GM21619 (cell line): ENCODE results near the gene PRKRIP1.
"Not testable (repeated sequence)": the region's sequence is repeated elsewhere in the genome, so short reads cannot be mapped to it uniquely, and the experiment has no call there.

Experiments
- ATAC-seq: cut with Tn5 transposase; IDR thresholded peaks from one replicate; pipeline ENCODE4 v1.9.1; 2021; ENCODE audit not compliant: unreplicated experiment

Gene PRKRIP1

DNA sequence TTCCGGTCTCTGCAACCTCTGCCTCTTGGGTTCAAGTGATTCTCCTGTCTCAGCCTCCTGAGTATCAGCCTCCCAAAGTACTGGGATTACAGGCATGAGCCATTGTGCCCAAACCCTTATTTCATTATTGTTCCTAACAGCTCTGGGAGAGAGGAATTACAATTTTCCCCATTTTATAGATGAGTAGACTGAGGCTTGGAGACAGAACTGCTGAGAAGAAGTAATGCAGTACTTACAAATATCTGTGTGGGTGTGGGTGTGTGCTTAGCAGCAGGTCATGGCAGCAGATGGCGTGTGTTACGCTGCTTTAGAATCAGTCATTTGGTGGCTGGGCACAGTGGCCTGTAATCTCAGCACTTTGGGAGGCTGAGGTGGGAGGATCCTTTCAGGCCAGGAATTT, 7.4 kb downstream of the PRKRIP1 start:
- ATAC-seq, result no peak

DNA sequence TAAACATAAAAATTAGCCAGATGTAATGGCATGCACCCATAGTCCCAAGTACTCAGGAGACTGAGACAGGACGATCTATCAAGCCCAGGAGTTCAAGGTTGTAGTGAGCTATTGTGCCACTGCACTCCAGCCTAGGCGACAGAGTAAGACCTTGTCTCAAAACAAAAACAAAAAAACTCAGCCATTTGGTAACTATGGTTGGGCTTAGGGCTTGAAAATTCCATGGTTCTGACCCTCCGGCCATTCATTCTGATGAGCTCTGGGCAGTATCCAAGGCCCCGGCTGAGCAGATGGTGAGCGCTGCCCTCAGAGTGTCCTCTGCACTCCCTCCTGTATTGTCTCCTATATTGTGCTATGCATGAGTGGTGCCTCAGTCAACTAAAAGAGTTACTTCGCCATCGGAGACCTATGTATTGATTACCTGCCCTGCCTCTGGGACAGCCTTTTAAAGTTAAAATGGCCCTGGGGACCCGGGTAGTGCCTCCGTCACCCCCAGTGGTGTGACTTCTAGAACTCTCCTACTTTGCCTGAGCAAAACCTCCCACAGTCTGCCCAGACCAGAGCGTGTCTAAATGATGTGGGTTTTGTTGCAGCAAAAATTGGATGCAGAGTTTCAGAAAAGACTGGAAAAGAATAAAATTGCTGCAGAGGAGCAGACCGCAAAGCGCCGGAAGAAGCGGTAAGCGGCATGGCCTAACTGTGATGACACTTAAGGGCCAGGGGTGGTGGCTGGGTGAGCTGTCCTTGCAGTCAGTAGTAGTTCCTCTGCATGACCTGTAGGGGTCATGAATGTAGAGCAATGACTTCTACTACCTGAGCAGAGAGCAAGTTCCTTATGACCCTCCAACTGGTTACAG, 8.1 kb downstream of the PRKRIP1 start:
- peak; percentile 83 for ATAC-seq

- not testable (repeated sequence) for ATAC-seq
Observed at GRCh38 chr7:102404862-102405188, 8.7 kb downstream of the PRKRIP1 start.

DNA sequence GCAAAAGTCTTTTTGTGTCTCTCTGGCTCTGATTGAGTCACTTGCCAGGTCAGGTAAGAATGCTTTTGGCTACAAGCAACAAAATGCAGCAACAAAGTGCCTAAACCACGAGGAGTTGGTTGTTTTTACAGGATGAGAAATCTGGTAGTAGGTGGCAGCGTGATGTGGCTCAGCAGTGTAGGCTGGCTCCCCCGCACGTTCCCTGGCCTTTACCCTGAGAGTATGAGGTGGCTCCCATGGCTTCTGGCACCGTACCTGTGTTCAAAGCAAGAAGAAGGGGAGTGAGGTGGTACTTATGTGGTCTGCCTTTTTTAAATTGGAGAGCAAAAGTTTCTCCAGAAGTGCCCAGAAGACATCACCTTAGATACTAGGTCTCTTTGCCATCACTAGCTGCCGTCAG, 11.7 kb downstream of the PRKRIP1 start:
- ATAC-seq, result peak; percentile 6

GRCh38 chr7:102408530-102408929, 12.4 kb downstream of the PRKRIP1 start:
- ATAC-seq, result peak; percentile 62

DNA sequence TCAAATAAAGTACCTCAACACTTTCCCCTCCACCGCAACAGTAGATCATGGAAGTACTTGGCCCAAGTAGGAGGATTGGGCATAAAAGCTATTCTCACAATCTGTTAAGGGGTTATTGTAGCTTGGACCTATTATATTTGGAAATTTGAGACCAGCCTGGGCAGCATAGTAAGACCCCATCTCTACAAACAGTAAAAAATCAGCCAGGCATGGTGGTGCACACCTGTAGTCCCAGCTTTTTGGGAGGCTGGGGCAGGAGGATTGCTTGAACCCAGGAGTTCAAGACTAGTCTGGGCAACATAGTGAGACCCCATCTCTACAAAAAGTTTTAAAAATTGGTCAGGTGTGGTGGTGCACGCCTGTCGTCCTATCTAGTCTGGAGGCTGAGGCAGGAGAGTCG, 13.2 kb downstream of the PRKRIP1 start:
- no peak for ATAC-seq

DNA sequence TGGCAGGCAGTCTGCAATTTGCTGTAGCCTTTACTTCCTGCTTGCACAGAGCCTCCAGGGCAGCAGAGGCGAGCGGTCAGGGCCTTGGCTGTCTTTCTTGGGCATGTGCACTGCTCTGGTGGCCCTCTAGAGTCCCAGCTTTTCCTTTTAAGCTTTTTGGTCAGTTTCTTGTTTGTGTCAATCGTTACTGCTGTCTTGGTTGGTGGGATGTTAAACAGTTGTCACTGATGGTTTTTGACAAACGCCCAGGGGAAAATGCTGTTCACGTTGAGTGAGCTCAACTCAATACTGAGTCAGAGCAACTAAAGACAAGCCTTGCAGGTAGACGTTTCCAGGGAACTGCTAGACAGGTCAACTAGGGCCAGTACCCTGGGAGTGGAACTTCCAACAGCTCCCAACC, 14.0 kb downstream of the PRKRIP1 start:
- ATAC-seq, result no peak

GRCh38 chr7:102410918-102411317, 14.8 kb downstream of the PRKRIP1 start:
- no peak for ATAC-seq

DNA sequence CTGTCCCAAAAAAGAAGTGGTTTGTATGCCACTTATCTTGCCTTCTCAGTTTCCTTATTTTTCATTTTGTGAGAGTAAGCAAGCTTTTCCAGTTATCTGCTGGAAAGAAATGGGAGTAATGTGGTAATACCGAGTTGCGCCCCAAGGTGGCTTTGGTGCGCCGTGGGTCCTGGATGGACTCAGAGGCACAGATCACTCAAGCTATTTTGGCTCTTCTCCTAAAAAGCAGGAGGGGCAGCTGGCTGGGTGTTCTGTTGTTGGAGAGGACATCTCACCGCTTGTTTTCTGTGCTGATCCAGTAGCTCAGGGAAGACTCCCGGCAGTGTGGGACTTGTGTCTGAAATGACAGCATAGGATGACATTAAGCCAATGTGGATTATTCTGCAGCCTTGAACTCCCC, 16.4 kb downstream of the PRKRIP1 start:
- ATAC-seq, result no peak

DNA sequence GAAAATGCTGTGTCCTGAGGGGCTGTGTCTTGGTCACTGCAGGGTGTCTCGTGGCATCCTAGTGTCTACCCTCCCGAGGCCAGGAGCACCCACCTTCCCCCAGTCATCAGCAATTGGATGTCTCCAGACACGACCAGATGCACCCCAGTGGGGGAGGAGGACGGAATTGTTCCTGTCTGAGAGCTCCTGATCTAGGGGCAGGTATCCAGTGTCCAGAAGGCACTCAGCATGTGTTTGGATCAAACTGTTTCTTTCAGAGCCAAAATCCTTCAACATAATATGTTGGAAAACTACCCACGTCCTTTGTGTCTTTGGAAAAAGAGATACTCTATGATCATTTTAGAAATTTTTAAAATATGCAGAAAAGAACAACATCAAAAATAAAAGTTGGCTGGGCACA, 16.9 kb downstream of the PRKRIP1 start:
- ATAC-seq, result no peak

GRCh38 chr7:102413611-102414010, 17.4 kb downstream of the PRKRIP1 start:
- ATAC-seq, result no peak

- ATAC-seq, result peak; percentile 42
Observed at GRCh38 chr7:102415685-102416225, 19.6 kb downstream of the PRKRIP1 start.

- no peak for ATAC-seq
Observed at GRCh38 chr7:102416406-102416805, 20.2 kb downstream of the PRKRIP1 start.

DNA sequence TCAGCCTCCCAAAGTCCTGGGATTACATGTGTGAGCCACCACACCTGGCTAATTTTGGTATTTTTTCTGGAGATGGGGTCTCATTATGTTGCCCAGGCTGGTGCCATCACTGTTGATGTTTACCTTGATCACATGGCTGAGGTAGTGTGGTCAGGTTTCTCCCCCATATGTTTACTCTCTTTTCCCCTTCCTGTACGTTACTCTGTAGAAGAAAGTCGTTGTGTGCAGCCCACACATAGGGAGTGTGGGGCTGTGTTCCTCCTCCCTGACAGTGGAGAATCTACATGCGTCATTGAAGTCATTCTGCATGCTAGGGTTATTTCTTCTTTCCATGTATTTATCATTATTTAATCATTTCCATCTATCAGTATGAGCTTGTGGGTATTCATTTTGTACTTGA, 20.9 kb downstream of the PRKRIP1 start:
- ATAC-seq, result no peak

DNA sequence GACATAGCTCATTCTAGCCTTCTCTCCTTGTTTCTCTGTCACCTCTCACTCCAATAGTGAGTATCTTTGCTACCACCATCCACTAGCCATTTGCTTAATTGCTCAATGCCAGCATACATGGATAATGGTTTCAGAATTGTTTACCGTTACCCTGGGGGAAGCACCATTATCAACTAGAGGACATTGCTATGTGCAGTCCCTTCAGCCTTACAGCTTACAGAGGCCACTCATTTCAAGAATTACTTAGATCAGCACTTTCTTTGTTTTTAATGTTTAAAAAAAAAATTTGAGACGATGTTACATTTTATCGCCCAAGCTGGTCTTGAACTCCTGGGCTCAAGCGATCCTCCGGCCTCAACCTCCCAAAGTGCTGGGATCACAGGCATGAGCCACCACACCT, 22.4 kb downstream of the PRKRIP1 start:
- ATAC-seq, result no peak

- ATAC-seq, result no peak
Observed at GRCh38 chr7:102421706-102422240, 25.6 kb downstream of the PRKRIP1 start.

DNA sequence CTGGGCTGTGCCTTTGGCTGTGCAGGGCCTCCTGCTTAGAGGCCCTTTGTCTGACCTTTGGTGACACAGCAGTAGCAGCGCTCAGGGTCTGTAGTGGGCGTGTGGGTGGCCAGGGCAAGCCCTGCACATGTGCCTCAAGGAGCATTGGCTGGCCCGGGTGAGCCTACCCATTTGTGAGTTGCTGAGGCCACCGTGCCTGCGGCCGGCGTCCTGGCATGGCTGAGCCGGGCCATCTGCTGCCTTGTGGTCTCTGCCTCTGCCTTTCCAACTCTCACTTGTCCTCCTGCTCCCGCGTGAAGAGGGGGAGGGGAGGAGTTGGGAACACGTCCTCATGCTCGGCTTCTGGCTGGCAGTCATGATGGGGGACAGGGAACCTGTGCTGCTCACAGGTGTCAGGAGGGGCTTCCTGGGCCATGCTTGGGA, 28.0 kb downstream of the PRKRIP1 start:
- ATAC-seq, result no peak

DNA sequence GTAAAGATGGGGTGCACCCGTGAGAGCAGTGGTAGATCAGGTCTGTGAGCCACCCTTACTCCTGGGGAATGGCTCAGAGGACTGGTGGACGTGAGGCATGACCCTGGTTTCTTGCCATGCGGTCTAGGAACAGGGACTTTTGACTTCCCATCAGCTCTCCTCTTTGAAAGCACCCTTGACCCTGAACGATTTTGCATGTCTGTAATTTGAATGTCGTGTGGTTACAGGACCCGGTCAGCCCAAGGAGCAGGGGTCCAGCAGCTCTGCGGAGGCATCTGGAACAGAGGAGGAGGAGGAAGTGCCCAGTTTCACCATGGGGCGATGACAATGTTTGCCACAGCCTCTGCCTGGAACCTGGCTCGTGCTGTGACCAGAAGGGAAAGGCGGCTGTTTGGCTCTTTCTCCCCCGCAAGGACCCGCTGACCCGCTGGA, 28.6 kb downstream of the PRKRIP1 start:
- peak; percentile 30 for ATAC-seq

- peak; percentile 67 for ATAC-seq
Observed at GRCh38 chr7:102425639-102426267, 29.6 kb downstream of the PRKRIP1 start.

GRCh38 chr7:102426268-102427018, 30.3 kb downstream of the PRKRIP1 start:
- ATAC-seq, result peak; percentile 55

- ATAC-seq, result no peak
Observed at GRCh38 chr7:102427019-102427405, 30.8 kb downstream of the PRKRIP1 start.
